ENCODE measurements around the gene ATG7. TPM values are rescaled to one million over a fixed set of nuclear protein-coding genes. Genes with fewer than 3 reads are reported as not detected.
"Not testable (repeated sequence)": the region's sequence is repeated elsewhere in the genome, so short reads cannot be mapped to it uniquely, and the experiment has no call there.

The ATG7 gene
- total RNA-seq, 1 experiment from 2014 or later: 56.1 TPM

DNA sequence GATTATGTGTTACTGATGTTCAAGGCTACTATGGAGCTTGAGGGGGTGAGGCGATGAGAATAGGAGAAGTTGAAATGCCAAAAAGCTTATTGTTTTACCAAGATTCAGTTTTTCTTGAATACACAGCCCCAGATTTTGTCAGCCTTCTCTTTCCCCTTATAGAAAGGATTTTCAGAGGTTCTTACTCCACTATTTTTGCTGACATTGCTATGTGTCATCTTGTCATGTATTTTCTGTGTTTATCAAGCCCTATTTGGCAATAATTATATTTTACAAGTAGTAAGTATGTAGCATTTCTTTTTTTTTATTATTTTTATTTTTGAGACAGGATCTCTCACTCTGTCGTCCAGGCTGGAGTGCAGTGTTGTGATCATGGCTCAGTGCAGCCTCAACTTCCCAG lies 133.1 kb downstream of the ATG7 start:
- POLR2A ChIA-PET (ENCODE audit: unreplicated experiment): no interaction called here
- Histone ChIP-seq H3K9me2 (ENCODE audit: insufficient read depth) (no peaks in the 10 kb centered on the region), H3K4me3 (no peak overlapping the region), H3K9me3 (ENCODE audit: insufficient read depth, low read depth) (peaks cover 19% of the 10 kb centered on the region; the same call in 1 of the 2 replicates), H3K27me3 (ENCODE audit: insufficient read depth, low read depth) (no peaks in the 10 kb centered on the region), H2AFZ (no peak overlapping the region), H3K27ac (no peak overlapping the region), H3K36me3 (ENCODE audit: low read depth) (peaks cover 26% of the 10 kb centered on the region), H3F3A (ENCODE audit: insufficient read depth, low read depth) (no peaks in the 10 kb centered on the region), H3K4me1 (replicated peaks; ENCODE audit: insufficient read depth) (no peaks in the 10 kb centered on the region), H3K4me2 (no peak overlapping the region), H4K20me1 (ENCODE audit: insufficient read depth) (no peaks in the 10 kb centered on the region), H3K79me2 (ENCODE audit: low read depth) (no peaks in the 10 kb centered on the region)
- no peak for DNase-seq
- BruUV-seq (replicated peaks): no TSS peak
- intact Hi-C loops (cut with micrococcal nuclease; ENCODE audit: unreplicated experiment): no loop called here
- no peak for TF ChIP-seq EZH2 (IDR thresholded peaks at IDR 0.05; ENCODE audit: low read depth)
- TF ChIP-seq, protein P1, sequence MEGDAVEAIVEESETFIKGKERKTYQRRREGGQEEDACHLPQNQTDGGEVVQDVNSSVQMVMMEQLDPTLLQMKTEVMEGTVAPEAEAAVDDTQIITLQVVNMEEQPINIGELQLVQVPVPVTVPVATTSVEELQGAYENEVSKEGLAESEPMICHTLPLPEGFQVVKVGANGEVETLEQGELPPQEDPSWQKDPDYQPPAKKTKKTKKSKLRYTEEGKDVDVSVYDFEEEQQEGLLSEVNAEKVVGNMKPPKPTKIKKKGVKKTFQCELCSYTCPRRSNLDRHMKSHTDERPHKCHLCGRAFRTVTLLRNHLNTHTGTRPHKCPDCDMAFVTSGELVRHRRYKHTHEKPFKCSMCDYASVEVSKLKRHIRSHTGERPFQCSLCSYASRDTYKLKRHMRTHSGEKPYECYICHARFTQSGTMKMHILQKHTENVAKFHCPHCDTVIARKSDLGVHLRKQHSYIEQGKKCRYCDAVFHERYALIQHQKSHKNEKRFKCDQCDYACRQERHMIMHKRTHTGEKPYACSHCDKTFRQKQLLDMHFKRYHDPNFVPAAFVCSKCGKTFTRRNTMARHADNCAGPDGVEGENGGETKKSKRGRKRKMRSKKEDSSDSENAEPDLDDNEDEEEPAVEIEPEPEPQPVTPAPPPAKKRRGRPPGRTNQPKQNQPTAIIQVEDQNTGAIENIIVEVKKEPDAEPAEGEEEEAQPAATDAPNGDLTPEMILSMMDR (conservative IDR thresholded peaks at IDR 0.05): no peak
- CTCF ChIA-PET: no interaction called here

DNA sequence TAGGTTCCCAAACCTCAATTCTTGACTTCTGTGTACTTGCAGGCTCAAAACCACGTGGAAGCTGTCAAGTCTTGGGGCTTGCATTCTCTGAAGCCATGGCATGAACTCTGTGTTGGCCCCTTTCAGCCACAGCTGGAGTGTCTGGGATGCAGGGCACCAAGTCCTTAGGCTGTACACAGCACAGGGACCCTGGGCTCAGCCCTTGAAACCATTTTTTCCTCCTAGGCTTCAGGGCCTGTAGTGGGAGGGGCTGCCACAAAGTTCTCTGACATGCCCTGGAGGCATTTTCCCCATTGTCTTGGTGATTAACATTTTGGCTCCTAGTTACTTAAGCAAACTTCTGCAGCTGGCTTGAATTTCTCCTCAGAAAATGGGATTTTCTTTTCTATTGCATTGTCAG lies 135.4 kb downstream of the ATG7 start:
- no peak overlapping the region for H2AFZ ChIP-seq
- H3K27me3 ChIP-seq (ENCODE audit: insufficient read depth, low read depth): no peaks in the 10 kb centered on the region
- no peak overlapping the region for H3K4me2 ChIP-seq
- DNase-seq: no peak
- H4K20me1 ChIP-seq (ENCODE audit: insufficient read depth): 0 out of 2 replicates have a peak, but pooled peaks cover 6% of the 10 kb centered on the region
- POLR2A ChIA-PET (ENCODE audit: unreplicated experiment): no interaction called here
- no peaks in the 10 kb centered on the region for H3F3A ChIP-seq (ENCODE audit: insufficient read depth, low read depth)
- CTCF ChIA-PET: no interaction called here
- no peak overlapping the region for H3K27ac ChIP-seq
- H3K4me3 ChIP-seq: no peak overlapping the region
- intact Hi-C loops (cut with micrococcal nuclease; ENCODE audit: unreplicated experiment): no loop called here
- H3K9me2 ChIP-seq (ENCODE audit: insufficient read depth): no peaks in the 10 kb centered on the region
- H3K79me2 ChIP-seq (ENCODE audit: low read depth): no peaks in the 10 kb centered on the region
- no peaks in the 10 kb centered on the region for H3K4me1 ChIP-seq (replicated peaks; ENCODE audit: insufficient read depth)
- peaks cover 19% of the 10 kb centered on the region; the same call in 1 of the 2 replicates for H3K9me3 ChIP-seq (ENCODE audit: insufficient read depth, low read depth)
- H3K36me3 ChIP-seq (ENCODE audit: low read depth): peaks cover 26% of the 10 kb centered on the region
- no TSS peak for BruUV-seq (replicated peaks)
- TF ChIP-seq, protein P1 (conservative IDR thresholded peaks at IDR 0.05): no peak
- TF ChIP-seq EZH2 (IDR thresholded peaks at IDR 0.05; ENCODE audit: low read depth): no peak

DNA sequence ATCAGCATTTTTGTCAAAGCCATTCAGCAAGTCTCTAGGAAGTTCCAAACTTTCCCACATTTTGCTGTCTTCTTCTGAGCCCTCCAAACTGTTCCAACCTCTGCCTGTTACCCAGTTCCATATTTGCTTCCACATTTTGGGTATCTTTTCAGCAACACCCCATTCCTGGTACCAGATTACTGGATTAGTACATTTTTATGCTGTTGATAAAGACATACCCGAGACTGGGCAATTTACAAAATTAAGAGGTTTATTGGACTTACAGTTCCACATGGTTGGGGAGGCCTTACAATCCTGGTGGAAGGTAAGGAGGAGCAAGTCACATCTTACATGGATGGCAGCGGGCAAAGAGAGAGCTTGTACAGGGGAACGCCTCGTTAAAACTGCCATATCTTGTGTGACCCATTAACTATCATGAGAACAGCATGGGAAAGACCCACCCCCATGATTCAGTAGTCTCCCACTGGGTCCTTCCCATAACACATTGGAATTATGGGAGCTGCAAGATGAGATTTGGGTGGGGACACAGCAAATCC lies 136.2 kb downstream of the ATG7 start:
- Histone ChIP-seq H3K36me3 (ENCODE audit: low read depth) (peaks cover 26% of the 10 kb centered on the region), H3K9me3 (ENCODE audit: insufficient read depth, low read depth) (peaks cover 19% of the 10 kb centered on the region; the same call in 1 of the 2 replicates)
- H3K4me3 ChIP-seq; H3K9me2 ChIP-seq (ENCODE audit: insufficient read depth); CTCF ChIA-PET; POLR2A ChIA-PET (ENCODE audit: unreplicated experiment); H3K27ac ChIP-seq; BruUV-seq (replicated peaks); intact Hi-C loops (cut with micrococcal nuclease; ENCODE audit: unreplicated experiment); H2AFZ ChIP-seq; H3F3A ChIP-seq (ENCODE audit: insufficient read depth, low read depth); H3K27me3 ChIP-seq (ENCODE audit: insufficient read depth, low read depth); H3K79me2 ChIP-seq (ENCODE audit: low read depth); DNase-seq; H3K4me2 ChIP-seq; H3K4me1 ChIP-seq (replicated peaks; ENCODE audit: insufficient read depth); H4K20me1 ChIP-seq (ENCODE audit: insufficient read depth): not testable (repeated sequence)

DNA sequence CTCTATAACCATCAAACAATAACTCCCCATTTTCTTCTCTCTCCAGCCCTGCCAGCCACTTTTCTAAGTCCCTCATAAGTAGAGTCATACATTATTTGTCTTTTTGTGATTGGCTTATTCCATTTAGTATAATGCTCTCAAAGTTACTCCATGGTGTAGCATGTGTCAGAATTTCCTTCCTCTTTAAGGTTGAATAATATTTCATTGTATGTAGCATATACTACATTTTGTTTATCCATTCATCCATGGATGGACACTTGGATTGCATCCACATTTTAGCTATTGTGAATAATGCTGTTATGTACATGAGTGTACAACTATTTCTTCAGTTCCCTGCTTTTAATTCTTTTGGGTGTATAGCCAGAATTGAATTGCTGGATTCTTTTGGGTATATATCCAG lies 138.4 kb downstream of the ATG7 start:
- no peaks in the 10 kb centered on the region for H3F3A ChIP-seq (ENCODE audit: insufficient read depth, low read depth)
- H3K27ac ChIP-seq: no peak overlapping the region
- CTCF ChIA-PET: no interaction called here
- peaks cover 19% of the 10 kb centered on the region; the same call in 1 of the 2 replicates for H3K9me3 ChIP-seq (ENCODE audit: insufficient read depth, low read depth)
- no peaks in the 10 kb centered on the region for H3K4me1 ChIP-seq (replicated peaks; ENCODE audit: insufficient read depth)
- no peaks in the 10 kb centered on the region for H3K27me3 ChIP-seq (ENCODE audit: insufficient read depth, low read depth)
- H3K9me2 ChIP-seq (ENCODE audit: insufficient read depth): no peaks in the 10 kb centered on the region
- no peak overlapping the region for H3K4me3 ChIP-seq
- peaks cover 32% of the 10 kb centered on the region for H3K36me3 ChIP-seq (ENCODE audit: low read depth)
- BruUV-seq (replicated peaks): no TSS peak
- TF ChIP-seq EZH2 (IDR thresholded peaks at IDR 0.05; ENCODE audit: low read depth): no peak
- TF ChIP-seq, protein P1 (conservative IDR thresholded peaks at IDR 0.05): no peak
- intact Hi-C loops (cut with micrococcal nuclease; ENCODE audit: unreplicated experiment): no loop called here
- 0 out of 2 replicates have a peak, but pooled peaks cover 14% of the 10 kb centered on the region for H4K20me1 ChIP-seq (ENCODE audit: insufficient read depth)
- H3K4me2 ChIP-seq: no peak overlapping the region
- H3K79me2 ChIP-seq (ENCODE audit: low read depth): no peaks in the 10 kb centered on the region
- no peak overlapping the region for H2AFZ ChIP-seq
- POLR2A ChIA-PET (ENCODE audit: unreplicated experiment): no interaction called here
- DNase-seq: no peak

Data from PC-9 (cell line).